Activated naive CD4-positive, alpha-beta T cell treated with anti-CD3 and anti-CD28 coated beads for 36 hours (primary cell): ENCODE measurements around the gene POLR3B. TPM values are rescaled to one million over a fixed set of nuclear protein-coding genes. Genes with fewer than 3 reads are reported as not detected.

Experiments used
- CTCF ChIA-PET: fragments of 350-600 bp; sonication (Branson Sonifier 250); formaldehyde crosslinking; loops from one replicate; lab custom pipeline; 2021; ENCODE audit warnings: antibody characterized with exemption; lab: Charles Lee
- DNase-seq: peaks from one replicate; pipeline ENCODE4 v3.0.0-alpha.2; 2020
- H3K27ac Mint-ChIP-seq: one replicate; pipeline ENCODE4 v1.8.0; 2021; ENCODE audit warnings: mild to moderate bottlenecking, mixed read lengths
- H3K27me3 Mint-ChIP-seq: one replicate; pipeline ENCODE4 v1.8.0; 2021; ENCODE audit warnings: low read depth, mixed read lengths
- H3K36me3 Mint-ChIP-seq: one replicate; pipeline ENCODE4 v1.8.0; 2021; ENCODE audit warnings: low read depth, mixed read lengths
- H3K4me1 Mint-ChIP-seq: one replicate; pipeline ENCODE4 v1.8.0; 2021; ENCODE audit warnings: low read depth, mixed read lengths
- H3K4me3 Mint-ChIP-seq: one replicate; pipeline ENCODE4 v1.8.0; 2021; ENCODE audit warnings: mild to moderate bottlenecking, moderate library complexity, mixed read lengths
- H3K9me3 Mint-ChIP-seq: one replicate; pipeline ENCODE4 v1.8.0; 2021; ENCODE audit warnings: mixed read lengths
- intact Hi-C: fragments of 100-400 bp; cut with micrococcal nuclease; formaldehyde crosslinking; loops from one replicate; pipeline ENCODE4 v1.15.1; 2023
- total RNA-seq, 2 experiments: library from RNA; stranded (reverse); gene quantifications; one replicate each; pipeline ENCODE4 v1.2.3, GENCODE V29; 2021

Gene POLR3B
- total RNA-seq, 2 experiments from 2014 or later = 6.4 to 6.8 TPM

- intact Hi-C loops = no loop called here
- H3K36me3 Mint-ChIP-seq = peaks cover 23% of the 10 kb centered on the region
- no peak overlapping the region for H3K4me3 Mint-ChIP-seq
- CTCF ChIA-PET = no interaction called here
- H3K9me3 Mint-ChIP-seq = no peaks in the 10 kb centered on the region
- H3K27ac Mint-ChIP-seq = no peak overlapping the region
- H3K4me1 Mint-ChIP-seq = no peaks in the 10 kb centered on the region
- DNase-seq = no peak
- no peaks in the 10 kb centered on the region for H3K27me3 Mint-ChIP-seq
These were observed 30.2 kb upstream of the POLR3B start for GRCh38 chr12:106327309-106327869.

GRCh38 chr12:106328735-106329134, 28.8 kb upstream of the POLR3B start:
- no peaks in the 10 kb centered on the region for H3K9me3 Mint-ChIP-seq
- H3K4me3 Mint-ChIP-seq = no peak overlapping the region
- H3K27me3 Mint-ChIP-seq = no peaks in the 10 kb centered on the region
- CTCF ChIA-PET = no interaction called here
- H3K27ac Mint-ChIP-seq = no peak overlapping the region
- peaks cover 1% of the 10 kb centered on the region for H3K4me1 Mint-ChIP-seq
- peaks cover 21% of the 10 kb centered on the region for H3K36me3 Mint-ChIP-seq
- intact Hi-C loops = no loop called here
- no peak for DNase-seq

- Mint-ChIP-seq H3K4me3 (no peak overlapping the region), H3K4me1 (peaks cover 5% of the 10 kb centered on the region), H3K9me3 (no peaks in the 10 kb centered on the region), H3K27ac (no peak overlapping the region), H3K27me3 (no peaks in the 10 kb centered on the region), H3K36me3 (peaks cover 18% of the 10 kb centered on the region)
- intact Hi-C loops = no loop called here
- no peak for DNase-seq
- CTCF ChIA-PET = no interaction called here
These were observed 28.1 kb upstream of the POLR3B start for GRCh38 chr12:106329231-106329982.

GRCh38 chr12:106331599-106331998, 25.9 kb upstream of the POLR3B start:
- DNase-seq = no peak
- intact Hi-C loops = no loop called here
- H3K27ac Mint-ChIP-seq = no peak overlapping the region
- no peaks in the 10 kb centered on the region for H3K9me3 Mint-ChIP-seq
- no peaks in the 10 kb centered on the region for H3K27me3 Mint-ChIP-seq
- peaks cover 10% of the 10 kb centered on the region for H3K4me1 Mint-ChIP-seq
- CTCF ChIA-PET = interaction anchor here (2.1 kb wide), 1 partner anchor 26 kb away, joined by 8 read pairs; the partner anchor contains the start of gene POLR3B
- H3K4me3 Mint-ChIP-seq = no peak overlapping the region
- H3K36me3 Mint-ChIP-seq = peaks cover 15% of the 10 kb centered on the region

- Mint-ChIP-seq H3K9me3 (no peaks in the 10 kb centered on the region), H3K4me1 (peaks cover 10% of the 10 kb centered on the region), H3K27me3 (no peaks in the 10 kb centered on the region), H3K36me3 (peaks cover 21% of the 10 kb centered on the region), H3K4me3 (no peak overlapping the region), H3K27ac (no peak overlapping the region)
- intact Hi-C loops = no loop called here
- CTCF ChIA-PET = interaction anchor here (0.6 to 1.1 kb wide), 2 partner anchors 10 to 16 kb away, joined by 3 to 6 read pairs; no protein-coding TSS in a partner anchor
- DNase-seq = no peak
These were observed 25.0 kb upstream of the POLR3B start for GRCh38 chr12:106332536-106332935.

- H3K4me1 Mint-ChIP-seq = peaks cover 10% of the 10 kb centered on the region
- no peaks in the 10 kb centered on the region for H3K9me3 Mint-ChIP-seq
- no peaks in the 10 kb centered on the region for H3K27me3 Mint-ChIP-seq
- no peak for DNase-seq
- CTCF ChIA-PET = interaction anchor here (1.1 kb wide), 1 partner anchor 10 kb away, joined by 3 read pairs; no protein-coding TSS in a partner anchor
- H3K27ac Mint-ChIP-seq = no peak overlapping the region
- H3K36me3 Mint-ChIP-seq = peaks cover 21% of the 10 kb centered on the region
- H3K4me3 Mint-ChIP-seq = no peak overlapping the region
- intact Hi-C loops = no loop called here
These were observed 24.5 kb upstream of the POLR3B start for GRCh38 chr12:106333010-106333409.

GRCh38 chr12:106333756-106334155, 23.8 kb upstream of the POLR3B start:
- peaks cover 19% of the 10 kb centered on the region for H3K36me3 Mint-ChIP-seq
- DNase-seq = no peak
- H3K9me3 Mint-ChIP-seq = no peaks in the 10 kb centered on the region
- no peaks in the 10 kb centered on the region for H3K27me3 Mint-ChIP-seq
- peaks cover 10% of the 10 kb centered on the region for H3K4me1 Mint-ChIP-seq
- H3K27ac Mint-ChIP-seq = no peak overlapping the region
- intact Hi-C loops = no loop called here
- CTCF ChIA-PET = no interaction called here
- H3K4me3 Mint-ChIP-seq = no peak overlapping the region

GRCh38 chr12:106341086-106341877, 16.3 kb upstream of the POLR3B start:
- H3K36me3 Mint-ChIP-seq = peaks cover 10% of the 10 kb centered on the region
- no peak overlapping the region for H3K4me3 Mint-ChIP-seq
- no peak overlapping the region for H3K27ac Mint-ChIP-seq
- no peaks in the 10 kb centered on the region for H3K9me3 Mint-ChIP-seq
- CTCF ChIA-PET = interaction anchor here (0.8 kb wide), 1 partner anchor 578 kb away, joined by 3 read pairs; no protein-coding TSS in a partner anchor
- H3K4me1 Mint-ChIP-seq = no peaks in the 10 kb centered on the region
- DNase-seq = no peak
- intact Hi-C loops = no loop called here
- H3K27me3 Mint-ChIP-seq = no peaks in the 10 kb centered on the region

- H3K36me3 Mint-ChIP-seq = peaks cover 3% of the 10 kb centered on the region
- intact Hi-C loops = no loop called here
- CTCF ChIA-PET = interaction anchor here (1.0 kb wide), 1 partner anchor 9 kb away, joined by 3 read pairs; no protein-coding TSS in a partner anchor
- H3K27ac Mint-ChIP-seq = no peak overlapping the region
- no peaks in the 10 kb centered on the region for H3K4me1 Mint-ChIP-seq
- H3K9me3 Mint-ChIP-seq = no peaks in the 10 kb centered on the region
- no peak for DNase-seq
- no peaks in the 10 kb centered on the region for H3K27me3 Mint-ChIP-seq
- H3K4me3 Mint-ChIP-seq = no peak overlapping the region
These were observed 14.9 kb upstream of the POLR3B start for GRCh38 chr12:106342397-106343213.

- Mint-ChIP-seq H3K27me3 (no peaks in the 10 kb centered on the region), H3K36me3 (peaks cover 3% of the 10 kb centered on the region), H3K27ac (no peak overlapping the region), H3K4me3 (no peak overlapping the region), H3K9me3 (no peaks in the 10 kb centered on the region), H3K4me1 (no peaks in the 10 kb centered on the region)
- CTCF ChIA-PET = interaction anchor here (1.0 kb wide), 1 partner anchor 8 kb away, joined by 3 read pairs; no protein-coding TSS in a partner anchor
- intact Hi-C loops = no loop called here
- no peak for DNase-seq
These were observed 14.4 kb upstream of the POLR3B start for GRCh38 chr12:106343214-106343528.

GRCh38 chr12:106344131-106344530, 13.4 kb upstream of the POLR3B start:
- no peak overlapping the region for H3K4me3 Mint-ChIP-seq
- CTCF ChIA-PET = interaction anchor here (2.5 kb wide), 1 partner anchor 13 kb away, joined by 9 read pairs; the partner anchor contains the start of gene POLR3B
- peaks cover 3% of the 10 kb centered on the region for H3K36me3 Mint-ChIP-seq
- H3K27me3 Mint-ChIP-seq = no peaks in the 10 kb centered on the region
- no peaks in the 10 kb centered on the region for H3K9me3 Mint-ChIP-seq
- intact Hi-C loops = no loop called here
- no peak overlapping the region for H3K27ac Mint-ChIP-seq
- H3K4me1 Mint-ChIP-seq = no peaks in the 10 kb centered on the region
- no peak for DNase-seq
